ENCODE measurements around the gene GRM8. TPM values are rescaled to one million over a fixed set of nuclear protein-coding genes. Genes with fewer than 3 reads are reported as not detected.
A peak's percentile ranks its signal among the peaks of the same experiment; 100 is the strongest.

Gene GRM8
- total RNA-seq, 1 donor from 2014 or later = 3.3 TPM

DNA sequence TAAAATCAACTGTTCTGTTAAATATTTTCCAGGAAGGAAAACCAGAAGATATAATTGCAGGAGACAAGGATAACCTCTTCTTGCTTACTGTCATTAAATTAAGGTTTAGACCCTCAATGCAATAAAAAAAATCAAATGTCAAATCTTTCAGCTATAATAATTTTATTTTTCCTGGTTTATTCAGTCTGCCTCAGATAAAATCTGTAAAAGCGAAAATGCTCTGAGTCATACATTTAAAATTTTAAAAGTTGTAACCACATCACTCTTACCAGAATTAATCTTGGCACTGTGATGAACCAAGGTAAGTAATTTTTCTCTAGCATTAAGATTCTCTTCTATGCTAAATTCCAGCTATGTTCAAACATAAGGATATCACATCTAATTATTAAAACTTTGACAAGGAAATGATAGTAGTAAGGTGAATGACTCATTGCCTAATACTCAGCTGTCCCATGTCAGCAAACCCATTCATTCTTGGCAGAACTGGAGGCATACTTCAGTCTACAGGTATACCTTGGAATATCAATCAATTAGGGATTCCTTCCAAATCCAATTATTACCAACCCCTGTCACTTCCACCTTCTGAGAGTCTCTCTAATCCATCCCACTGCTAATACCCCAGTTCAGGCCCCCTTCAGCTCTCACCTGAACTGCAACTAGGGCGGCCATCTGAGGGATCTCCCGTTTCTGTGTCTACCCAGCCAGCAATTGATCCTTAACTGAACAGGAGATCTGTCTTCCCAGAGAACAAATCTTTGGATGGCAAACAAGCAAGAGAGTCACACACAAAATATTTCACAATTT, 434.1 kb downstream of the GRM8 start:
- no peak for DNase-seq (ENCODE audit: low spot score)

GRCh38 chr7:126809188-126809587, 443.6 kb downstream of the GRM8 start:
- DNase-seq (ENCODE audit: low spot score) = no peak

- no peak for DNase-seq (ENCODE audit: low spot score)
These were observed 446.1 kb downstream of the GRM8 start for GRCh38 chr7:126806614-126807013.

- no peak for DNase-seq (ENCODE audit: low spot score)
These were observed 447.4 kb downstream of the GRM8 start for GRCh38 chr7:126805351-126805750.

GRCh38 chr7:126804604-126805003, 448.1 kb downstream of the GRM8 start:
- DNase-seq (ENCODE audit: low spot score) = no peak

GRCh38 chr7:126803990-126804389, 448.8 kb downstream of the GRM8 start:
- no peak for DNase-seq (ENCODE audit: low spot score)

- peak; percentile 44 for DNase-seq (ENCODE audit: low spot score)
These were observed 449.6 kb downstream of the GRM8 start for GRCh38 chr7:126803060-126803665.

- no peak for DNase-seq (ENCODE audit: low spot score)
These were observed 451.0 kb downstream of the GRM8 start for GRCh38 chr7:126801733-126802132.

DNA sequence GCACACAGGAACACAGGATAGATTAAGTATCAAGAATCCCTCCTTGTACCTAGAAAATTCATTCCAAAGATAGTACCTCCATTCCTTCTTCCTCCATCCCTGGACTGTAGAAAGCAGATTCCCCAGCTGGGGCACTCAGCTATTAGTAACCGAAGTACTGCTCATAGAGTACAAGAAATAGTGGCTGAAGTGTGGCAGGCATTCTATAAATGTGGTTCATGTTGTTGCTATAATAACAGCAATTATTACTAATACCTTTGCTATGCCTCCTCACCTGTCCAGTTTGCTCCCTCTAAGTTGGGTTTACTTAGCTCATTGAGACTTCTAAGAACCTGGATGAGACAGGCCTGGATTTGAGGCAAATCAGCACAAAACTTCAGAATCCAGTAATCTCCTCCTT, 453.2 kb downstream of the GRM8 start:
- no peak for DNase-seq (ENCODE audit: low spot score)

DNA sequence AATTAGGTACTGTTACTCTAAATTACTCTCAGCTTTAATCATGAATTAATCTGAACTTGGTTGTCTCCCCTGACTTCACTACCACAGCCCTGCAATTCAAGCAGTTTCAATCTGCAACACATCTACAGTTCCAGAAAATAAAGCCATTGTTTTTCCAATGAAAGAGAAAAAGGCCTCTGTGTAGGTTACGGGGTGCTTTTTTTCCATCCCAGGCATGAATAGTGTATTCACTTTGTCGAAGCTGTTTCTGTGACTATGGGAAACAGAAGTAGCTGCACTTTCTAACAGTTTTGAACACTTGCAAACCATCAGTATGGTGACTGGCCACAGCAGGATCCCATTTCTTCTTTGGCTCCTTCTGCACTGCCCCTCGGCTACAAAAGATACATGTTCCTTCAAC, 460.2 kb downstream of the GRM8 start:
- no peak for DNase-seq (ENCODE audit: low spot score)

DNA sequence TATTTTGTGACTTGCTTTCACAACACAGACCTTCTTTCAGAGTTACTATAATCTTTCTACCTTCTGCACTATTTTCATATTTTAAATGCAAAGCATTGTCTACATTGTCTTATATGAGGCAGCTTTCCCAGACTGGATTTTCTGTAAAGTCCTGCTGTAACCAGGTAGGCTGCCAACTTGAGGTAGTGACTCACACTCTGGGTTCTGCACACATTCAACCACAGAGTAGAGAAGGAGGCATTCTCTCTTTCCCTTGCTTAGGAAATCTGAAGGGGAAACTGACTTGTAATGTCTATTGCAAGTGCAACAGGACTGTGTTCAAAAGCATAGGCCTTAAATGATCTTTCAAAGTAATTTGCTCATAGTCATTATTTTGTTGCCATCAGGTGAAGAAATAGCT, 461.4 kb downstream of the GRM8 start:
- no peak for DNase-seq (ENCODE audit: low spot score)

- DNase-seq (ENCODE audit: low spot score) = no peak
These were observed 462.0 kb downstream of the GRM8 start for GRCh38 chr7:126790763-126791162.

DNA sequence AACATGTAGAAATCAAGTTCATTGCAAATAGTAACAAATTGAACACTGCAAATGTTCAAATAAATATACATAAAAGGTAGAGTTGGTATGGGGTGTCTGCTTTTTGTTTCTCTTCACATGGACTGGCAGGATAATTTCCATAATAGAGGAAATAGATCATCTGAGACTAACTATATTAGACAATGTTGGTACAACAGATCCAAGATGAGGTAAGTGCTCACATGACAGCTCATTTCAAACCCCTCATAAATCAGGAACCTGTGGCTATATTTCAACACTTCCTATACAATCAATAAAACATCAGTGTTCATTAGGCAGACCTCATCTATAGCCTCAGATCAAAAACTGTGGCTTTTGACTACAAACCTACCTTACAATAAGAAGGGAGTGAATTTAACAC, 469.1 kb downstream of the GRM8 start:
- no peak for DNase-seq (ENCODE audit: low spot score)

GRCh38 chr7:126780993-126781392, 471.7 kb downstream of the GRM8 start:
- no peak for DNase-seq (ENCODE audit: low spot score)

GRCh38 chr7:126778101-126778500, 474.6 kb downstream of the GRM8 start:
- no peak for DNase-seq (ENCODE audit: low spot score)

DNA sequence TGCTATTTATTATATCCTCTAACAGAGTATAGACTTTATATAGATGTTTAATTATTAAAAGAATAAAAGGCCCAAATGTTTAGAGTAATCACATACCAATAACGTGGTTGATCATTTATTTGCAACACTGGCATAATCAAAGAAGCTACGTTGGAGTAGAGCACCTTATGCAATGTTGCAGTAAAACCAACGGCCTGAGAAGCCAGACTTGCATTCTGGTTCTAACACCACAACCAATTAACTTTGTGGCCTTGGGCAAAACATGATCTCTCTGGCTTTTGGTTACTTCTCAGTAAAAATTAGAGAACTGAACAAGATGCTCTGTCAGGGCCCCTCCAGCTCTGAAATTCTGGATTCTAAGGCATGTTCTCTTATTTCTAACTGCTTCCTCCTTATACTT, 476.2 kb downstream of the GRM8 start:
- no peak for DNase-seq (ENCODE audit: low spot score)

DNA sequence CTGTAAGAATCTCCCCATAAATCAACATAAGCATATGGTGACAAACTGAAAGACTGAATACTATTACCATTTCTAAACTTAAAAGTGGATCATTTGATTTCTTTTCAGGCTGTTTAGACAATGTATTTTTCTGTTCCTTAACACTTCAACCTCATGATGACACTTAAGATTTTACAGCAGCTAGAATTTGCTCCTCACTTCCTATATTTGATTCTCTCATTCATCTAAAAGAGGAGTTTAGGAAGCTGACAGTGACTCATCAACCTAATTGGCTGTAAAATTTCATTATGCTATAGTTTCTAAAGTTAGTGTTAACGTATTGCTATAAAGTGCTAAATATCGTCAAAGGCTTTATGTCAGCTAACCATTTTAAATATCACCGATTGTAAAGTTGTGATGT, 478.7 kb downstream of the GRM8 start:
- DNase-seq (ENCODE audit: low spot score) = no peak

DNA sequence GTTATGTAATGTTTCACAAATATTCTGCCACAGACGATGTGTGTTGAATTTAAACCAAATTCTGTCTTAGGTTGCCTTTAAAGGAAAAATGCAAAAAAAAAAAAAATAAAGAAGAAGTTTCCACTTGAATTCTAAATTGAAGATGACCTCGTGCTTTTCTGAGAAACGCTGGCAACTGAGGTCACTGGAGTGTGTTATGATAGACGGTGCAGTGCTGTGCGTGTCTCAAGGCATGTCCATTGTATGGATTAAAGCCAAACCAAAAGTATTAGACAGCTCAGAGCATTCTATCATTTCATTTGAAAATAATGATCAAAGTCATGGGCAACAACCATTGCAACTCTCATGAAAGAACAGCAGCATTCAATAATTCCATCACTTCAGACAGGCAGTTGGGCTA, 483.9 kb downstream of the GRM8 start:
- no peak for DNase-seq (ENCODE audit: low spot score)

DNA sequence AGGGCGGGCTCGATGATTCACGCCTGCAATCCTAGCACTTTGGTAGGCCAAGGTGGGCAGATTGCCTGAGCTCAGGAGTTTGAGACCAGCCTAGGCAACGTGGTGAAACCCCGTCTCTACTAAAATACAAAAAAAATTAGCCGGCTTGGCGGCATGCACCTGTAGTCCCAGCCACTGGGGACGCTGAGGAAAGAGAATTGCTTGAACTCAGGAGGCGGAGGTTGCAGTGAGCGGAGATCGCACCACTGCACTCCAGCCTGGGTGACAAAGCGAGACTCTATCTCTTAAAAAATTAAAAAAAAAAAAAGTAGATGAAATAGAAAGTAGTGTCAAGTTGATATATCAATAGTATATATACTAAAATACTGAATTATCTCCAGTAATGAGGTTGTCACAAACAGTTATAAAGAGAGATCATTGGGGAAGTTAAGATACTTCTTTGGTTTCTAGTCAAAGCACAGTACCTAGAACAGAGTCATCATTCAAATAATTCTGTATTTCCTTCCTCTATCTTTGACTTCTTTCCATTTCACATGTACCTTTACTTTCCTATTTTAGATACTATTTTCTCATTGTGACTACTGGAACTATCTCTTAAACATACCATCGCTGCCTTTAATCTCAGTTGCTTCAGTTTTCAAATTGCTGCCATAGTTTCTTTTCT, 491.7 kb downstream of the GRM8 start:
- no peak for DNase-seq (ENCODE audit: low spot score)

- DNase-seq (ENCODE audit: low spot score) = no peak
These were observed 497.4 kb downstream of the GRM8 start for GRCh38 chr7:126755381-126755780.

DNA sequence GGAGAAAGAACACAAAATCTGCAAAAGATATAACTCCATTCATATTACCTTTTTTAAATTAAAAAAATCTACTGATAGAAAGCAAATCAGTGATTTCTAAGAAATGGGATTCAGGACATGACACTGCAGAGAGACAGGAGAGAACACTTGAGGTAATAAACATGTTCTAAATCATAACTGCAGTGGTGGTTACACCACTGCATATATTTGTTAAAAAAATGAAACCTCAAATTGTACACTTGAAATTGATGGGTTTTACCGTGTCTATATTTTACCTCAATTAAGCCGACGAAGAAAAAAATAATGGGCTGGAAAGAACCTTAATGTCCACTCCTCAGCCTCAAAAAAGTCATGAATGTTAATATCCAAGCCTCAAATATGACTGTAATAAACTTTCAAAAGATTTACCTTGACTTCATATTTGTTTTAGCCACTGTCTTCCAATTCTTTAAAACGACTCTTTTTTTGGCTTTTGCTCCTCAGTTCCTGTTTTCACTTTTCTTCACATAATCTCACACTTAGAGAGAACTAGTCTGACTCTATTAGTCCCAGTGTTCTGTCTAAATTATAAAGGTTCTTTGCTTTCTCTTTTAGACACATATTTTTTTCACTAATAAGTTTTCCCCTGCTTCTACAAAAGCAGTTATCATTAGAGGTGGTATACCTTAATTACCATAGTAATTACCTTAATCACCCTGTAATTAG, 502.4 kb downstream of the GRM8 start:
- DNase-seq (ENCODE audit: low spot score) = no peak

GRCh38 chr7:126728967-126729366, 523.8 kb downstream of the GRM8 start:
- DNase-seq (ENCODE audit: low spot score) = no peak
